ENCODE data around the gene CXCL6. TPM values are rescaled to one million over a fixed set of nuclear protein-coding genes. Genes with fewer than 3 reads are reported as not detected.

Gene CXCL6
- total and polyA plus RNA-seq, 7 donors: 0.04 to 0.54 (median 0.14) TPM; not detected in 3

DNA sequence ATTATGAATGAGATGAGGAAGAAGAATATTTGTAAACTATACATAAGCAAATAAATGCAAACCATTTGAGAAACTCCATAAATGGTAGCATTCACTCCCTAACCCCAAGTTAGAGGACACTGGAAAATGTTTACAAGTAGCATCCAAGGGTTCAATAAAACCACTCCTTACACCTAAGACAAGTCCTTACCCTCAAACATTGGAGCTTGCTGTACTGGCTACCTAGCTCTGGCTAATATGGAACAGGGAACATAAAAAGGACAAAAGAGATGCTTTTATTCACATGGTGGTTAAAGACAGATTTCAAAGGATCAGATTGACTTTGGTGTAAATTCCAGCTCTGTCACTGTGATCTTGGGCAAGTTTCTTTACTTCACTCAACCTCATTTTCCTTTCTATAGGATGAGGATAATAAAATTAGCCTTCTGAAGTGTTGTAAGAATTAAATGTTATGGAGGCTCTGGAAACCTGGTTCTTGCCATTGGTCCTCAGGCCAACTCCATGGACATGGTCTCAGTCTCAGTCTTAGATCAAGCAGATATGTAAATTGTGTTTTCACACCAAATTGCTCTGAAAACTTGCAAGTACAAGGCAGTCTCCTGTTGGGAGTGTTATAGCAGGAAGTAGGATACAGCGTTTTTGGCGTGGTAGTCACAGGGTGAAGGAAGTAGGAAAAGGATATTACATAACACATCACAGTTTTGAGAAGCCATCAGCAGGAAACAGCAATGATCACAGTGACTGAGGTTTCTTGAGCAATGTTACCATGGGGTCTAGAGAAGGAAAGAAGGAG, 36.0 kb downstream of the CXCL6 start:
- intact Hi-C loops (cut with DNase I): no loop called here
- ATAC-seq (no peak), DNase-seq (no peak)
- H3K4me1 ChIP-seq: no peaks in the 10 kb centered on the region
- H3K27me3 ChIP-seq (ENCODE audit: insufficient read depth in 3 of 3, low read length in 2 of 3): peaks cover 0 to 10% (median 10%) of the 10 kb centered on the region in 3 donors
- no peaks in the 10 kb centered on the region for H3K36me3 ChIP-seq (ENCODE audit: insufficient read depth in 1 of 2, low read depth in 1 of 2)
- H3K9me3 ChIP-seq: no peaks in the 10 kb centered on the region
- no peak overlapping the region for H3K27ac ChIP-seq
- TF ChIP-seq, protein P1, sequence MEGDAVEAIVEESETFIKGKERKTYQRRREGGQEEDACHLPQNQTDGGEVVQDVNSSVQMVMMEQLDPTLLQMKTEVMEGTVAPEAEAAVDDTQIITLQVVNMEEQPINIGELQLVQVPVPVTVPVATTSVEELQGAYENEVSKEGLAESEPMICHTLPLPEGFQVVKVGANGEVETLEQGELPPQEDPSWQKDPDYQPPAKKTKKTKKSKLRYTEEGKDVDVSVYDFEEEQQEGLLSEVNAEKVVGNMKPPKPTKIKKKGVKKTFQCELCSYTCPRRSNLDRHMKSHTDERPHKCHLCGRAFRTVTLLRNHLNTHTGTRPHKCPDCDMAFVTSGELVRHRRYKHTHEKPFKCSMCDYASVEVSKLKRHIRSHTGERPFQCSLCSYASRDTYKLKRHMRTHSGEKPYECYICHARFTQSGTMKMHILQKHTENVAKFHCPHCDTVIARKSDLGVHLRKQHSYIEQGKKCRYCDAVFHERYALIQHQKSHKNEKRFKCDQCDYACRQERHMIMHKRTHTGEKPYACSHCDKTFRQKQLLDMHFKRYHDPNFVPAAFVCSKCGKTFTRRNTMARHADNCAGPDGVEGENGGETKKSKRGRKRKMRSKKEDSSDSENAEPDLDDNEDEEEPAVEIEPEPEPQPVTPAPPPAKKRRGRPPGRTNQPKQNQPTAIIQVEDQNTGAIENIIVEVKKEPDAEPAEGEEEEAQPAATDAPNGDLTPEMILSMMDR (IDR thresholded peaks at IDR 0.05): no peak
- no peak overlapping the region for H3K4me3 ChIP-seq
- 44 to 66% (median 63%) methylated on average over 2 of the region's 2 CpGs for WGBS, 3 donors

DNA sequence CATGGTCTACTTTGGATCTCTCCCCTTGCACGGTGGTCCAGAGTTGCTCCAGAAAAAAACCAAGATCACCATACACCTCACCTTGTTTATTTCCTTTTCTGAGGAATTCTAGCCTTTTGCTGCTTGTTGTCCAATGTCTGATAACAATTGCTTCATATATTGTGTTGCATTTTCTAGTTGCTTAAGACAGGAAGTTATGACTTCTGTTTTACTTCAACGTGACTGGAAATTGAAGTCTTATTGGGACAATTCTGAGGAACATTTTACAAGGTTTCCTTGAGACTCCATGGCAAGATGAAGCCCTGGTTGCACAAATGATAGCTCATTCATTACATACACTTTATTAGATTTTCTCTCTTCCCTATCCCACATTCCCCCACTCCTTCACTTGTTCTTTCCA, 37.9 kb downstream of the CXCL6 start:
- Histone ChIP-seq H3K27ac (no peak overlapping the region), H3K27me3 (ENCODE audit: insufficient read depth in 3 of 3, low read length in 2 of 3) (peaks cover 0 to 5% (median 3%) of the 10 kb centered on the region in 3 donors), H3K9me3 (no peaks in the 10 kb centered on the region), H3K4me1 (no peaks in the 10 kb centered on the region), H3K4me3 (no peak overlapping the region), H3K36me3 (ENCODE audit: insufficient read depth in 1 of 2, low read depth in 1 of 2) (no peaks in the 10 kb centered on the region)
- intact Hi-C loops (cut with DNase I): no loop called here
- no peak for DNase-seq
- 78 to 85% (median 82%) methylated on average over 2 of the region's 2 CpGs for WGBS, 3 donors
- no peak for ATAC-seq
- TF ChIP-seq, protein P1 (IDR thresholded peaks at IDR 0.05): no peak

DNA sequence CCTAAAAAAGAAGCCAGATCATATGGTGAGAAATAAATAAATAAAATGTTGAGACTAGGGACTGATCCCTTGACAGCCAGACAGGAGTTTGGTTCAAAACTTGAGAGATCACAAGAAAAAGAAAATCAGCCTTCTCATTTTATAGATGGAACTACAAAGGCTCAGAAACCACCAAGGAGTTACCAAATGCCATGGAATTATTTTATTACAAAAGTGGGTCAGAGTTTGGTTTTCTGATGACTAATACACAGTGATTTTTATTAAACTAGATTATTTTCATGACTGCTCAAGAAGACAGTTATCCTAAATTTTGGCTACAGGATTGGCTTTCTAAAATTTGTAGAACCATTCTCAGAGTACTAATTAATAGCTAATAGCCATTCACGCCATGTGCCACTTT, 38.9 kb downstream of the CXCL6 start:
- no peaks in the 10 kb centered on the region for H3K36me3 ChIP-seq (ENCODE audit: insufficient read depth in 1 of 2, low read depth in 1 of 2)
- 90 to 92% (median 91%) methylated on average over 1 of the region's 1 CpG for WGBS, 3 donors

DNA sequence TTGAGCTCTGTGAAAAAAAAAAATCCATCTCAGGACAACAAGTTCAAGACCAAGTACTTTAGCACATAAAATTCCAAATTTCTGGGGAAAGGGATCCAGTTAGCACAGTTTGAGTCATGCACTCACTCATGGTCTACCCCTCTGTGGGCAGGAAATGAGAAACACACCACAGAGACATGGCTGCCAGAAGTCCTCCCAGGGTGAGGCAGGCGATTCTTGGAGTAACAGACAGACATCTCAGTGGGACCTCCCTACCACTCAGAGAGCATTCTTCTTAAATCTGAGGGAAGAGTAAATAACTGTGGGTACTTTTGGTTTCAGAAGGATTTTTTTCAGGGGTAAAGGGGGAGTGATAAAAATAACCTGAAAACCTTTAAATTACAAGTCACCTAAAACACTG, 46.8 kb downstream of the CXCL6 start:
- TF ChIP-seq, protein P1 (IDR thresholded peaks at IDR 0.05): no peak
- Histone ChIP-seq H3K4me1 (no peaks in the 10 kb centered on the region), H3K4me3 (no peak overlapping the region), H3K9me3 (no peaks in the 10 kb centered on the region), H3K36me3 (ENCODE audit: insufficient read depth in 1 of 2, low read depth in 1 of 2) (no peaks in the 10 kb centered on the region), H3K27ac (no peak overlapping the region), H3K27me3 (ENCODE audit: insufficient read depth in 3 of 3, low read length in 2 of 3) (peaks cover 0 to 2% (median 0%) of the 10 kb centered on the region in 3 donors)
- DNase-seq: no peak
- ATAC-seq: no peak
- intact Hi-C loops (cut with DNase I): no loop called here
- 43 to 68% (median 49%) methylated on average over 1 of the region's 1 CpG for WGBS, 3 donors

More for the DNA sequence above, 38.9 kb downstream of the CXCL6 start:
- TF ChIP-seq, protein P1 (IDR thresholded peaks at IDR 0.05): no peak
- Histone ChIP-seq H3K4me3 (no peak overlapping the region), H3K27ac (no peak overlapping the region), H3K4me1 (no peaks in the 10 kb centered on the region), H3K27me3 (ENCODE audit: insufficient read depth in 3 of 3, low read length in 2 of 3) (no peaks in the 10 kb centered on the region), H3K9me3 (no peaks in the 10 kb centered on the region)
- ATAC-seq (no peak), DNase-seq (no peak)
- intact Hi-C loops (cut with DNase I): no loop called here
